WERI-Rb-1 (cell line): ENCODE results near the gene DCXR.

ENCODE experiments used
- DNase-seq: peaks from one replicate; pipeline ENCODE4 v3.0.0-alpha.2; 2020
- H3K27ac ChIP-seq: fragments of 250-450 bp; sonication (Bioruptor Pico); 2 replicates; pipeline ENCODE4 v1.5.1; 2020; ENCODE audit warnings: mild to moderate bottlenecking, moderate library complexity
- H3K27me3 ChIP-seq: fragments of 250-450 bp; sonication (Bioruptor Pico); 2 replicates; pipeline ENCODE4 v1.5.1; 2021; ENCODE audit warnings: mild to moderate bottlenecking, low read depth, moderate library complexity; ENCODE audit not compliant: insufficient read depth, severe bottlenecking
- H3K36me3 ChIP-seq: fragments of 250-450 bp; sonication (Bioruptor Pico); 2 replicates; pipeline ENCODE4 v1.5.1; 2020; ENCODE audit warnings: mild to moderate bottlenecking, moderate library complexity
- H3K4me3 ChIP-seq: 2 replicates; pipeline ENCODE4 v1.5.1; 2011; ENCODE audit warnings: low read depth, mild to moderate bottlenecking, control low read depth, low read length
- H3K9me3 ChIP-seq: fragments of 250-450 bp; sonication (Bioruptor Pico); 2 replicates; pipeline ENCODE4 v1.5.1; 2021; ENCODE audit warnings: mild to moderate bottlenecking, moderate library complexity; ENCODE audit not compliant: severe bottlenecking
- TF ChIP-seq, protein P1 (sequence below): IDR thresholded peaks from 2 replicates; pipeline ENCODE4 v1.5.1; 2011; ENCODE audit warnings: low read depth, mild to moderate bottlenecking, control low read depth, inconsistent platforms, low read length

The DCXR gene

DNA sequence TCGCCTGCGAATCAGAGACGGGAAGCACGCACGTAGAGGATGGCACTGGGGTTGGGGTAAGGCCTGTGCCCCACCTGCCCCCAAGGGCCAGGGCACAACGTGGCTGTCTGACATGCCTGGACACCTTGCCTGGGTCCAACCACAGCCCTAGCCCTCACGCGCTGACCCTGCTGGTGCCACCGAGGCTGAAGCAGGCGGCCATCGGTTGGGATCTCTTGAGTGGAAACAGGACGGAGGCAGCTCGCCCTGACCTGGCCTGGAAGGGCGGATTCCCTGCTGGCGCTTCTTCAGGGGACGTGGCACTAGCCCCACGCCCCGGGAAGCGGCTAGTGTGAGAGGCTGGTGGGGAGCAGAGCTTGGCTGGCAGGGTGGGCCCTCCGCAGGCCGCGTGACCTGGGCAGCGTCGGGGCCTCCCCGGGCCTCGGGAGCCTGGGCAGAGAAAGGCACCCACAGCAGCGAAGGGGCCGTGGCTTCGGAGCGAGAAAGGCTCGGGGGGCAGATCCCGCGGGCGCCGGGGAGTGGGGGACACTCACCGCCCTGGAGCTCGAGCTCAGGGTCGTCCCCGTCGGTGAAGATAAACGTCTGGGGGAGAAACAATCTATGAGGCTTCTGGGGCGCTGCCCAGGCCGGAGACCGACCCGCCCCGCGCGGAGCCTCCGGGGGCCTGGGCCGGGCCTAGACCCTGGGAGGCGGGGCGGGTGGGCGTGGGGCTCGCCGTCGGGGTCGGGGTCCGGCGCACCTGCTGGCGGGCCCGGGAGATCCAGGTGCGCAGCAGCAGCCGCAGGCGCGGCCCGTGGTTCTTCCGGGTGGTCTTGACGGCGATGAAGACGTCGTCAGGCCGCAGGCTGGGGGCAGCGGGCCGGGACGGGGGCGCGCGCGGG is 13.5 kb upstream of the DCXR start:
- H3K36me3 ChIP-seq, result peaks cover 67% of the 10 kb centered on the region
- TF ChIP-seq, protein P1, sequence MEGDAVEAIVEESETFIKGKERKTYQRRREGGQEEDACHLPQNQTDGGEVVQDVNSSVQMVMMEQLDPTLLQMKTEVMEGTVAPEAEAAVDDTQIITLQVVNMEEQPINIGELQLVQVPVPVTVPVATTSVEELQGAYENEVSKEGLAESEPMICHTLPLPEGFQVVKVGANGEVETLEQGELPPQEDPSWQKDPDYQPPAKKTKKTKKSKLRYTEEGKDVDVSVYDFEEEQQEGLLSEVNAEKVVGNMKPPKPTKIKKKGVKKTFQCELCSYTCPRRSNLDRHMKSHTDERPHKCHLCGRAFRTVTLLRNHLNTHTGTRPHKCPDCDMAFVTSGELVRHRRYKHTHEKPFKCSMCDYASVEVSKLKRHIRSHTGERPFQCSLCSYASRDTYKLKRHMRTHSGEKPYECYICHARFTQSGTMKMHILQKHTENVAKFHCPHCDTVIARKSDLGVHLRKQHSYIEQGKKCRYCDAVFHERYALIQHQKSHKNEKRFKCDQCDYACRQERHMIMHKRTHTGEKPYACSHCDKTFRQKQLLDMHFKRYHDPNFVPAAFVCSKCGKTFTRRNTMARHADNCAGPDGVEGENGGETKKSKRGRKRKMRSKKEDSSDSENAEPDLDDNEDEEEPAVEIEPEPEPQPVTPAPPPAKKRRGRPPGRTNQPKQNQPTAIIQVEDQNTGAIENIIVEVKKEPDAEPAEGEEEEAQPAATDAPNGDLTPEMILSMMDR, result no peak
- no peak for DNase-seq
- peak overlapping the region; percentile 69 for H3K27ac ChIP-seq
- peak overlapping the region; percentile 71 for H3K4me3 ChIP-seq
- H3K27me3 ChIP-seq, result no peaks in the 10 kb centered on the region
- no peaks in the 10 kb centered on the region for H3K9me3 ChIP-seq

GRCh38 chr17:82050152-82050760 is 12.8 kb upstream of the DCXR start:
- Histone ChIP-seq H3K4me3 (peak overlapping the region; percentile 71), H3K36me3 (peaks cover 61% of the 10 kb centered on the region), H3K27me3 (no peaks in the 10 kb centered on the region), H3K9me3 (no peaks in the 10 kb centered on the region), H3K27ac (no peak overlapping the region)
- no peak for DNase-seq
- TF ChIP-seq, protein P1, result no peak

DNA sequence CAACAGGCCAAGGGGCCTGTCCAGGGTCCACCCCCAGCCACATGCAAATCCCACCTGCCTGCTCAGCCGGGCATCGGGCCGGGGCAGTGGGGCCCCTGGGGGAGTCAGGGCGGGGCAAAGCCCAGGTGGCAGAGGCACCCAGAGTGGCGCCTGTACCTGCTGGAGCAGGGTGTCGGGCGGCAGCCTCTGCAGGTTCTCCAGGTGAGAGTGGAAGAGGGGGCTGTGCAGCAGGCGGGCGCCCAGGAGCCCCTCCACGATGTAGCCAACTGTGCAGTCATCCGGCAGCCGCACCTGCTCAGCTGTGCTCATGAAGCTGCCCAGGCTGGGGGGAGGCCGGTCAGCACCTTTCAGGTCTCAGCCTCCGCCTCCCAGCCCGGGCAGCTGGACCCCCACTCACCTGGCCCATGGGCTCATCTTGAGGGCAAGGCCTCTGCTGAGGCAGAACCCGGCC is 12.0 kb upstream of the DCXR start:
- Histone ChIP-seq H3K36me3 (peaks cover 54% of the 10 kb centered on the region), H3K27ac (no peak overlapping the region), H3K9me3 (no peaks in the 10 kb centered on the region), H3K27me3 (no peaks in the 10 kb centered on the region), H3K4me3 (no peak overlapping the region)
- TF ChIP-seq, protein P1, result no peak
- DNase-seq, result no peak

- Histone ChIP-seq H3K36me3 (peaks cover 50% of the 10 kb centered on the region), H3K9me3 (no peaks in the 10 kb centered on the region), H3K27ac (no peak overlapping the region), H3K4me3 (no peak overlapping the region), H3K27me3 (no peaks in the 10 kb centered on the region)
- no peak for DNase-seq
- TF ChIP-seq, protein P1, result no peak
Observed at GRCh38 chr17:82049106-82049505, 11.6 kb upstream of the DCXR start.

DNA sequence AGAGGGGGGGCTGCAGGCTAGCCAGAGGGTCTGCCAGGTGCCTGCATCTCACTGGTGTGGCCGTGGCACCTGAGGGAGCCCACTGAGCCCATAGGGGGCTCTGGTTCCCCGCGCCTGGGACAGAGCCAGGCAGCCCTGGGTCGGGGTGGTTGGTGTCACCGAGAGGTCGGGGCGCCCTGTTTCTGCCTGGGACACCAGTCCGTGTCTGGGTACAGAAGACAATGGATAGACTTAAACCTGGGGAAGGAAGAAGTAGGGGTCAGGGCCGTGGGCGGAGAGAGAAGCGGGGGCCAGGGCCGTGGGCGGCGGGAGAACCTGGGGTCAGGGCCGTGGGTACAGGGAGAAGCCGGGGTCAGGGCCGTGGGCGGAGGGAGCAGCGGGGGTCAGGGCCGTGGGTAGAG is 11.1 kb upstream of the DCXR start:
- Histone ChIP-seq H3K27me3 (no peaks in the 10 kb centered on the region), H3K9me3 (no peaks in the 10 kb centered on the region), H3K36me3 (peaks cover 44% of the 10 kb centered on the region), H3K27ac (no peak overlapping the region), H3K4me3 (no peak overlapping the region)
- TF ChIP-seq, protein P1, result no peak
- no peak for DNase-seq
